K562 (cell line): ENCODE measurements around the gene EEF1A2. TPM values are rescaled to one million over a fixed set of nuclear protein-coding genes. Genes with fewer than 3 reads are reported as not detected.

Experiments
- ATAC-seq: fragments of 200-7000 bp; cut with Tn5 transposase; 3 replicates; pipeline ENCODE4 v1.9.1; 2020; ENCODE audit warnings: moderate library complexity
- BruUV-seq: library from RNA; stranded (reverse); fragments of 400-500 nt; replicated peaks from 2 replicates; lab custom pipeline; 2021; lab: Mats Ljungman, UMichigan
- CTCF ChIA-PET: fragments of 300-600 bp; formaldehyde crosslinking; extraction: SDS; loops from one replicate; lab custom pipeline; 2021; ENCODE audit warnings: low intra/inter-chr PET ratio; lab: Yijun Ruan, JAX
- POLR2A ChIA-PET: fragments of 300-600, 350-650 bp; sonication (Branson Sonifier 250); formaldehyde crosslinking; extraction: SDS; loops from one replicate; lab custom pipeline; 2021; ENCODE audit warnings: antibody characterized with exemption, inconsistent platforms; lab: Yijun Ruan, JAX
- DNase-seq, 4 experiments: peaks; one replicate each; pipeline versions ENCODE4 v3.0.0 to v3.0.0-alpha.2; 2011 to 2018; ENCODE audit warnings: low spot score in 3 of 4, mixed read lengths in 3 of 4; ENCODE audit errors: extremely low read depth in 1 of 4
- FAIRE-seq: peaks from 2 replicates; lab custom pipeline; 2011; peaks lifted over from hg19 to GRCh38; lab: Jason Lieb, UNC
- H2AFZ ChIP-seq: 2 replicates; pipeline ENCODE4 v1.6.0; 2011; ENCODE audit warnings: low read depth, low read length, control low read depth, inconsistent platforms
- H3K27ac ChIP-seq: fragments of 200-600 bp; 3 replicates; pipeline ENCODE4 v1.8.0; 2011; ENCODE audit warnings: low read depth, mild to moderate bottlenecking, control low read depth, inconsistent platforms, low read length, moderate library complexity, mixed read lengths; ENCODE audit errors: extremely low read depth
- H3K27me3 ChIP-seq, 2 experiments: fragments of 300-600 bp in 1 of 2; 2 replicates in 1 of 2; 3 replicates in 1 of 2; pipeline versions ENCODE4 v1.6.0 to v1.8.0; 2011; ENCODE audit warnings: inconsistent platforms in 2 of 2, low read length in 2 of 2, mild to moderate bottlenecking in 1 of 2, mixed read lengths in 1 of 2, moderate library complexity in 1 of 2; ENCODE audit not compliant: control insufficient read depth in 2 of 2, insufficient read depth in 2 of 2
- H3K36me3 ChIP-seq: fragments of 300-600 bp; 3 replicates; pipeline ENCODE4 v1.8.0; 2011; ENCODE audit warnings: mild to moderate bottlenecking, low read length, inconsistent platforms; ENCODE audit not compliant: control insufficient read depth, insufficient read depth
- H3K4me1 ChIP-seq, 2 experiments: fragments of 200-600 bp in 1 of 2; replicated peaks in 1 of 2; 2 replicates in 1 of 2; 3 replicates in 1 of 2; pipeline versions ENCODE4 v1.5.1 to v1.8.0; 2011; ENCODE audit warnings: inconsistent platforms in 2 of 2, low read length in 2 of 2, mild to moderate bottlenecking in 1 of 2, mixed read lengths in 1 of 2, moderate library complexity in 1 of 2; ENCODE audit not compliant: control insufficient read depth in 2 of 2, insufficient read depth in 2 of 2
- H3K4me2 ChIP-seq: 2 replicates; pipeline ENCODE4 v1.6.1; 2011; ENCODE audit warnings: low read length, control low read depth, inconsistent platforms, mixed read lengths; ENCODE audit not compliant: insufficient read depth
- H3K4me3 ChIP-seq: fragments of 200-600 bp; sonication (generic), shearing (Covaris generic); 2 replicates; pipeline ENCODE4 v1.5.1; 2016; ENCODE audit warnings: control low read depth, inconsistent platforms
- H3K79me2 ChIP-seq: fragments of 200-600 bp; 3 replicates; pipeline ENCODE4 v1.8.0; 2011; ENCODE audit warnings: low read length, inconsistent platforms; ENCODE audit not compliant: control insufficient read depth, insufficient read depth
- H3K9ac ChIP-seq, 2 experiments: 2 replicates each; pipeline versions ENCODE4 v1.6.0 to v1.6.1; 2011; ENCODE audit warnings: low read depth in 2 of 2, low read length in 2 of 2, control low read depth in 1 of 2, inconsistent platforms in 1 of 2, mild to moderate bottlenecking in 1 of 2, mixed read lengths in 1 of 2; ENCODE audit not compliant: insufficient read depth in 1 of 2
- H3K9me1 ChIP-seq: one replicate; pipeline ENCODE4 v1.6.0; 2011; ENCODE audit warnings: inconsistent platforms, mild to moderate bottlenecking, low read length, moderate library complexity; ENCODE audit not compliant: control insufficient read depth, insufficient read depth
- H3K9me3 ChIP-seq: replicated peaks from 2 replicates; pipeline ENCODE4 v1.5.1; 2011; ENCODE audit warnings: low read depth, low read length, inconsistent platforms; ENCODE audit not compliant: control insufficient read depth, insufficient read depth
- H4K20me1 ChIP-seq: replicated peaks from 2 replicates; pipeline ENCODE4 v1.6.1; 2011; ENCODE audit warnings: low read length, inconsistent platforms, mixed read lengths; ENCODE audit not compliant: control insufficient read depth, insufficient read depth
- RFX1 ChIP-seq: fragments of 450-650 bp; IDR thresholded peaks from 2 replicates; pipeline ENCODE4 v1.6.1; 2016; ENCODE audit warnings: mild to moderate bottlenecking, moderate library complexity
- TBP ChIP-seq: optimal IDR thresholded peaks from 2 replicates; pipeline ENCODE3; 2011; ENCODE audit warnings: low read depth, low read length, improper control_type of control experiment
- ZNF263 ChIP-seq: sonication (generic); formaldehyde crosslinking; IDR thresholded peaks from 2 replicates; pipeline ENCODE4 v1.8.0; 2022; ENCODE audit warnings: mild to moderate bottlenecking, missing genetic modification reagents, borderline replicate concordance
- WGBS: fragments of 100-300 bp; shearing (Covaris generic); methylation state at CpG from one replicate; pipeline ENCODE4 v1.1.6; 2016; ENCODE audit warnings: low coverage, mixed read lengths; ENCODE audit not compliant: insufficient coverage; ENCODE audit errors: missing lambda C conversion rate; 5-methylcytosine and 5-hydroxymethylcytosine counted together
- in situ Hi-C: fragments of 300-500 bp; cut with MboI; formaldehyde crosslinking; loops from 4 replicates; pipeline ENCODE4 v1.15.0; 2018; ENCODE audit warnings: inconsistent platforms, mixed read lengths
- intact Hi-C: fragments of 100-400 bp; cut with micrococcal nuclease; formaldehyde crosslinking; loops from 2 replicates; pipeline ENCODE4 v1.14.2; 2022
- polyA plus RNA-seq, 8 experiments: library from polyadenylated mRNA; depleted of rRNA in 4 of 8; stranded (reverse) in 5 of 8; unstranded in 3 of 8; fragments of >200 nt; fragmentation: Nextera tagmentation in 2 of 8; fragmentation: Illumina TruSeq in 1 of 8; extraction: Ambion mirVana in 2 of 8; extraction: Trizol in 1 of 8; gene quantifications; 2 replicates each; pipeline versions ENCODE4 v1.2.1 to v1.2.3, GENCODE V29; 2011 to 2014; ENCODE audit warnings: inconsistent platforms in 1 of 8, missing spikeins in 1 of 8
- total RNA-seq, 7 experiments: library from RNA; depleted of rRNA in 6 of 7; stranded (reverse); fragments of >200 nt in 6 of 7; fragmentation: Illumina TruSeq in 2 of 7; extraction: Trizol in 2 of 7; gene quantifications; 2 replicates each; pipeline versions ENCODE4 v1.2.1 to v1.2.3, GENCODE V29; 2011 to 2021; ENCODE audit warnings: low replicate concordance in 1 of 7

EEF1A2 gene
- total and polyA plus RNA-seq, 9 of the 15 experiments (the other 6 are each of a cell fraction or from before 2014, with no cell fraction given) = 0.04 to 29.6 (median 11.5) TPM

DNA sequence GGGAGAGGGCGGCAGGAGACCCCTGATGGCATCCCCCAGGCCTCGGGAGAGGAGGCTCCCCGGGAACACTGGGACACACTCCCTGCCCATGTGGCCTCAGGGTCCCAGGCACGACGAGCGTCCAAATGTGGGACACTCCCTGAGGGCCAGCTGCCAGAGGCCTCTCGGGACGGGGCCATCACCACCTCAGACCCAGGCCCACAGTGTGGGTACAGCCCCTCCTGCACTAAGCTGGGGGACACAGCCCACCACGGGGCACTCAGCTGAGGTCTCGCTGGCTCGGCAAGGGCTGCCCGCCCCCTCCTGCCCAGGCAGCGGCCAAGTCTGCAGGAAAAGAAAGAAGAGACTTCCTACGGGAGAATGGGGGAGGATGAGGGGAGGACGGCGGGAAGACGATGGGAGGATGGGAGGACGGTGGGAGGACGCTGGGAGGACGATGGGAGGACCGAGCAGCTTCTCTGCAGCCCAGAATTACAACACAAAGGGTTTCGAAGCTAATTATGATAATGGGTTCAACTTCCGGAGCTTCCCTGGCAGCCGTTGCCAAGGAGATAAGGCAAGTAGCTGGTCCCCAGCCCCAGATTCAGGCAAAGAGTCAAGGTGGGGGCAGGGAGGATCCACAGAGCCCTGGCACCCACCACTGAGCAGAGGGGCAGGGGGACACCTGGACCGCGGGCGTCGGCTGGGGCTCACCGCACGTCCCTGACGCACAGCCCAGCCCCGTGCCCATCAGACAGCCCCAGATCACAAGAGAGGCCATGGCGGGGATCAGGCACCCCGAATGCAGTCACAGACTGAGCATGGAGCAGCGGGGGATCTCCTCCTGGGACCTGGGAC, 43.9 kb downstream of the EEF1A2 start:
- Histone ChIP-seq H3K4me3 (no peak overlapping the region), H3K27me3 (peaks cover 27 to 73% of the 10 kb centered on the region in 2 experiments; a peak in 4 of 5 replicates), H3K36me3 (no peaks in the 10 kb centered on the region), H2AFZ (no peak overlapping the region), H3K9ac (no peak overlapping the region), H3K79me2 (no peaks in the 10 kb centered on the region), H3K9me3 (no peaks in the 10 kb centered on the region), H3K27ac (no peak overlapping the region), H3K9me1 (no peaks in the 10 kb centered on the region), H4K20me1 (peaks cover 18% of the 10 kb centered on the region), H3K4me1 (peaks cover 0 to 63% of the 10 kb centered on the region in 2 experiments; a peak in 2 of 5 replicates), H3K4me2 (no peak overlapping the region)
- TF ChIP-seq RFX1 = peak; percentile 21; the same call in 1 of the 2 replicates
- TF ChIP-seq ZNF263 (CRISPR knock-in tag) = peak; percentile 92
- no peak for TF ChIP-seq TBP
- no peak for DNase-seq
- ChIA-PET POLR2A (interaction anchor here (0.6 kb wide), 1 partner anchor 404 kb away, joined by 3 read pairs; no protein-coding TSS in a partner anchor), CTCF (no interaction called here)
- 4% methylated on average over 29 of the region's 35 CpGs for WGBS
- in situ Hi-C loops = no loop called here
- no TSS peak for BruUV-seq
- intact Hi-C loops = no loop called here
- no peak for ATAC-seq
- FAIRE-seq = no peak
